OCI-LY1 (cell line): Measurements from ENCODE around the gene RNF121.

Experiments
- H2AFZ ChIP-seq: fragments of 200-600 bp; sonication (generic), shearing (Covaris generic); 2 replicates; pipeline ENCODE4 v1.6.0; 2014; ENCODE audit warnings: antibody characterized with exemption, mild to moderate bottlenecking, low read length
- H3F3A ChIP-seq: fragments of 200-600 bp; sonication (generic), shearing (Covaris generic); 2 replicates; pipeline ENCODE4 v1.6.0; 2014; ENCODE audit warnings: mild to moderate bottlenecking, antibody characterized with exemption, low read length, moderate library complexity; ENCODE audit not compliant: insufficient read depth
- H3K27ac ChIP-seq: fragments of 200-600 bp; sonication (generic); 2 replicates; pipeline ENCODE4 v1.5.1; 2014; ENCODE audit warnings: low read length, mixed run types, mild to moderate bottlenecking, low read depth; ENCODE audit not compliant: poor library complexity, severe bottlenecking
- H3K27me3 ChIP-seq: fragments of 200-600 bp; sonication (generic); 2 replicates; pipeline ENCODE4 v1.6.0; 2014; ENCODE audit warnings: antibody characterized with exemption, mild to moderate bottlenecking, low read length, moderate library complexity; ENCODE audit not compliant: insufficient read depth
- H3K36me3 ChIP-seq: fragments of 200-600 bp; sonication (generic); 2 replicates; pipeline ENCODE4 v1.6.1; 2014; ENCODE audit warnings: mild to moderate bottlenecking, antibody characterized with exemption, low read length, moderate library complexity, mixed read lengths; ENCODE audit not compliant: insufficient read depth
- H3K4me1 ChIP-seq: fragments of 200-600 bp; sonication (generic); 2 replicates; pipeline ENCODE4 v1.5.1; 2014; ENCODE audit warnings: mild to moderate bottlenecking, low read length, moderate library complexity; ENCODE audit not compliant: insufficient read depth, severe bottlenecking
- H3K4me2 ChIP-seq: fragments of 200-600 bp; sonication (generic), shearing (Covaris generic); 2 replicates; pipeline ENCODE4 v1.6.1; 2014; ENCODE audit warnings: low read length
- H3K4me3 ChIP-seq: fragments of 200-600 bp; sonication (generic); 2 replicates; pipeline ENCODE4 v1.5.1; 2014; ENCODE audit warnings: low read length, low read depth, mild to moderate bottlenecking, mixed read lengths; ENCODE audit not compliant: poor library complexity, severe bottlenecking
- H3K79me2 ChIP-seq: fragments of 200-600 bp; shearing (Covaris generic); 2 replicates; pipeline ENCODE4 v1.6.1; 2016; ENCODE audit warnings: mixed run types, low read length, mixed read lengths; ENCODE audit not compliant: insufficient read depth
- H3K9ac ChIP-seq: fragments of 200-600 bp; sonication (generic), shearing (Covaris generic); 2 replicates; pipeline ENCODE4 v1.6.1; 2014; ENCODE audit warnings: mild to moderate bottlenecking, low read length, mixed read lengths
- H3K9me2 ChIP-seq: fragments of 200-600 bp; sonication (generic), shearing (Covaris generic); 2 replicates; pipeline ENCODE4 v1.6.1; 2014; ENCODE audit warnings: low read depth, mild to moderate bottlenecking, low read length, mixed read lengths
- H3K9me3 ChIP-seq: fragments of 200-600 bp; shearing (Covaris generic); 2 replicates; pipeline ENCODE4 v1.6.1; 2014; ENCODE audit warnings: low read length, mixed read lengths
- H4K20me1 ChIP-seq: fragments of 200-600 bp; sonication (generic), shearing (Covaris generic); 2 replicates; pipeline ENCODE4 v1.6.0; 2016; ENCODE audit warnings: mild to moderate bottlenecking, low read length; ENCODE audit not compliant: insufficient read depth
- EZH2 ChIP-seq: fragments of 200-600 bp; sonication (generic), shearing (Covaris generic); IDR thresholded peaks from 2 replicates; pipeline ENCODE4 v1.8.0; 2017; ENCODE audit warnings: borderline replicate concordance, mixed run types, mild to moderate bottlenecking, antibody characterized with exemption, low read length, moderate library complexity, mixed read lengths
- TF ChIP-seq, protein P1 (sequence below): fragments of 200-600 bp; sonication (generic), shearing (Covaris generic); IDR thresholded peaks from 2 replicates; pipeline ENCODE4 v1.5.1; 2017; ENCODE audit warnings: mild to moderate bottlenecking, antibody characterized with exemption, low read length, moderate library complexity, mixed read lengths

The RNF121 gene

GRCh38 chr11:72024069-72024754 lies 95.4 kb downstream of the RNF121 start:
- Histone ChIP-seq H3K36me3 (peaks cover 93% of the 10 kb centered on the region), H3K27me3 (no peaks in the 10 kb centered on the region), H3K4me2 (no peak overlapping the region), H3K9me3 (no peaks in the 10 kb centered on the region), H2AFZ (no peak overlapping the region), H3K9me2 (no peaks in the 10 kb centered on the region), H4K20me1 (no peaks in the 10 kb centered on the region), H3K27ac (no peak overlapping the region), H3K79me2 (no peaks in the 10 kb centered on the region), H3K4me1 (no peaks in the 10 kb centered on the region), H3K4me3 (no peak overlapping the region), H3F3A (no peaks in the 10 kb centered on the region), H3K9ac (no peak overlapping the region)
- no peak for TF ChIP-seq EZH2

DNA sequence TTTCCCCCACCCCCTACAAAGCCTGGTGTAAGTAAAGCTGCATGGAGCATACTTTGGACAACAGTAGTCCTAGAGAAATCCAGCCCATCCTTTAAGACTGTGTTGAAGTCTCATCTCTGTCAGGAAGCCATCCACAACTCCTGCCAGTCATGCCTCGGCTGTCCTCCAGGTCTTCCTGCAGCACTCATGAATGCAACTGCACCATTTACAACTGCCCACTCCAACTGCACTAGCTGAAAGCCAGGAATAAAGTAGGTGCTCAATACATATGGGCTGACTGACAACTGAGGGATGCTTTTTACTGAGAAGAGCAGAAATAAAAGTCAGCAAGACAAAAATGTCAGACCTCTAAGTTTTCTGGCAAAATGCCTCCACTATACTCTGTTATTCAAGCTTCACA lies 97.2 kb downstream of the RNF121 start:
- Histone ChIP-seq H3K4me1 (no peaks in the 10 kb centered on the region), H3K79me2 (no peaks in the 10 kb centered on the region), H3K27ac (no peak overlapping the region)

DNA sequence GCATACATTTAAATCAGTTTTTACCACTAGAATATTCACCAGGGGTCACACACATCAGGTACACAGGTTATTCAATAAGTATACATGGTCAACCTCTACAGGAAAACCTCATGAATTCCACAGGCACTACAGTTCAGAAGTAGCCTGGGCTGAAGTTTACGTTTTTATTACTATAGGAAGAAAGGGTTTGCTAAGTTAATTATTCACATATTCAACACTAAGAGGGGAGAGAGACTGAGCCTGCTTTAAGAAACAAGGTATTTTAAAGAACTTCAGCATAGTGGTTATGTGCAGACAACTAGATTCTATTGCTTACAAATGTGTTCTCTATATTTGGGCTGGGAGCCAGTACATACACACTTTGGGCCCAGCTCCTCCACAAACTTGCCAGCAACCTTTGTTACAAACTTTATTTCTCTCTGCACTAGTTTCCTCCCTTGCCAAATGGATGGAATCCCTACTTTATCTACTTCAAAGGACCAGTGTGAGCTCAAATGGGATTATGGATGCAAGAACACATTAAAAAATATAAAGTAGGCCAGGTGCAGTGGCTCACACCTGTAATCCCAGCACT lies 101.7 kb downstream of the RNF121 start:
- no peaks in the 10 kb centered on the region for H3K9me3 ChIP-seq
- H3K36me3 ChIP-seq, result peaks cover 77% of the 10 kb centered on the region
- no peak for TF ChIP-seq EZH2
- TF ChIP-seq, protein P1, sequence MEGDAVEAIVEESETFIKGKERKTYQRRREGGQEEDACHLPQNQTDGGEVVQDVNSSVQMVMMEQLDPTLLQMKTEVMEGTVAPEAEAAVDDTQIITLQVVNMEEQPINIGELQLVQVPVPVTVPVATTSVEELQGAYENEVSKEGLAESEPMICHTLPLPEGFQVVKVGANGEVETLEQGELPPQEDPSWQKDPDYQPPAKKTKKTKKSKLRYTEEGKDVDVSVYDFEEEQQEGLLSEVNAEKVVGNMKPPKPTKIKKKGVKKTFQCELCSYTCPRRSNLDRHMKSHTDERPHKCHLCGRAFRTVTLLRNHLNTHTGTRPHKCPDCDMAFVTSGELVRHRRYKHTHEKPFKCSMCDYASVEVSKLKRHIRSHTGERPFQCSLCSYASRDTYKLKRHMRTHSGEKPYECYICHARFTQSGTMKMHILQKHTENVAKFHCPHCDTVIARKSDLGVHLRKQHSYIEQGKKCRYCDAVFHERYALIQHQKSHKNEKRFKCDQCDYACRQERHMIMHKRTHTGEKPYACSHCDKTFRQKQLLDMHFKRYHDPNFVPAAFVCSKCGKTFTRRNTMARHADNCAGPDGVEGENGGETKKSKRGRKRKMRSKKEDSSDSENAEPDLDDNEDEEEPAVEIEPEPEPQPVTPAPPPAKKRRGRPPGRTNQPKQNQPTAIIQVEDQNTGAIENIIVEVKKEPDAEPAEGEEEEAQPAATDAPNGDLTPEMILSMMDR, result no peak
- no peak overlapping the region for H3K27ac ChIP-seq
- H3K9me2 ChIP-seq, result no peaks in the 10 kb centered on the region
- H3F3A ChIP-seq, result no peaks in the 10 kb centered on the region
- H2AFZ ChIP-seq, result no peak overlapping the region
- H4K20me1 ChIP-seq, result no peaks in the 10 kb centered on the region
- no peak overlapping the region for H3K4me3 ChIP-seq
- H3K9ac ChIP-seq, result no peak overlapping the region
- H3K27me3 ChIP-seq, result no peaks in the 10 kb centered on the region
- H3K79me2 ChIP-seq, result peaks cover under 1% of the 10 kb centered on the region; the same call in 1 of the 2 replicates
- H3K4me2 ChIP-seq, result no peak overlapping the region
- H3K4me1 ChIP-seq, result no peaks in the 10 kb centered on the region

More for the DNA sequence above, 97.2 kb downstream of the RNF121 start:
- TF ChIP-seq EZH2, result no peak
- TF ChIP-seq, protein P1, result no peak
- Histone ChIP-seq H3K9me2 (no peaks in the 10 kb centered on the region), H3K9ac (no peak overlapping the region), H3K9me3 (no peaks in the 10 kb centered on the region), H3K4me2 (no peak overlapping the region), H3F3A (no peaks in the 10 kb centered on the region), H4K20me1 (no peaks in the 10 kb centered on the region), H3K4me3 (no peak overlapping the region), H3K27me3 (no peaks in the 10 kb centered on the region), H3K36me3 (peaks cover 88% of the 10 kb centered on the region), H2AFZ (no peak overlapping the region)
